ENCODE results near the gene ZNF648. TPM values are rescaled to one million over a fixed set of nuclear protein-coding genes. Genes with fewer than 3 reads are reported as not detected.

The ZNF648 gene
- total and polyA plus RNA-seq, 2 of the 4 experiments (the other 2 are of a cell fraction) = not detected

DNA sequence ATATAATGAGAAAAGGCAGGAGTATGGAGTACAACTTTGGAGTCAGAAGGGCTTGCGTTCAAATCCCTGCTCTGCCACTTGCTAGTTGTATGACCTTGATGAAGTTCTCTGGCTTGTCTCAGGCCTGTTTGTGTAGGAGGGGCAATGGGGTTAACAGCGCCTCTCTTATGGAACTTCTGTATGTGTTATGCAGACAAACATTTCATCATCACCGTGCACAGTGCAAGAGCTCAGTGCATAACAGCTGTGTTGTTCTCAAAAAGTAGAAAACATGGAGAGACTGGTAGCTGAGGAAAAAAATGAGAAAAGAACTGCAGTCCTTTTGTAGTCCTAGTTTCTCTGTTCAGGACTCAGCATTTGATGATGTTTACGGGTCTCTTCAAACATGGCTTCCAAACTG, 10.4 kb upstream of the ZNF648 start:
- Histone ChIP-seq H2BK15ac (ENCODE audit: low read depth, low read length) (no peak overlapping the region), H3K23ac (ENCODE audit: low read depth, low read length) (no peak overlapping the region), H3K36me3 (ENCODE audit: control insufficient read depth, insufficient read depth, low read length) (no peaks in the 10 kb centered on the region), H3K4me2 (ENCODE audit: low read depth, low read length) (no peak overlapping the region), H2AK9ac (replicated peaks; ENCODE audit: low read depth, low read length, poor library complexity) (no peak overlapping the region), H3K18ac (ENCODE audit: low read depth, low read length) (no peak overlapping the region), H3K27me3 (ENCODE audit: control insufficient read depth, insufficient read depth, low read length) (no peaks in the 10 kb centered on the region), H3K14ac (replicated peaks; ENCODE audit: low read depth, low read length) (no peak overlapping the region), H2BK120ac (ENCODE audit: low read depth, low read length) (no peak overlapping the region), H3K4ac (ENCODE audit: low read depth, low read length) (no peak overlapping the region), H3K79me1 (ENCODE audit: low read depth in 1 of 2, low read length in 2 of 2) (no peaks in the 10 kb centered on the region), H3K56ac (ENCODE audit: extremely low read depth, insufficient read depth, low read length) (no peak overlapping the region), H2BK20ac (ENCODE audit: low read depth, low read length) (no peak overlapping the region), H4K5ac (ENCODE audit: low read depth, low read length) (no peak overlapping the region), H2BK5ac (ENCODE audit: low read depth, low read length, poor library complexity, severe bottlenecking) (no peak overlapping the region), H2AK5ac (ENCODE audit: low read depth, low read length) (no peak overlapping the region), H3K9ac (ENCODE audit: low read depth, low read length) (no peak overlapping the region), H4K20me1 (ENCODE audit: insufficient read depth, low read length) (no peaks in the 10 kb centered on the region), H3K4me1 (ENCODE audit: control insufficient read depth, insufficient read depth, low read length) (no peaks in the 10 kb centered on the region), H3K4me3 (ENCODE audit: insufficient read depth, low read depth, low read length) (no peak overlapping the region), H4K91ac (ENCODE audit: insufficient read depth, low read depth, low read length) (no peak overlapping the region), H3K27ac (ENCODE audit: insufficient read depth, low read length) (no peak overlapping the region), H3K9me3 (ENCODE audit: control insufficient read depth, insufficient read depth, low read length) (no peaks in the 10 kb centered on the region), H3K9me1 (ENCODE audit: insufficient read depth, low read length) (no peaks in the 10 kb centered on the region), H4K8ac (ENCODE audit: low read depth in 2 of 2, low read length in 2 of 2) (no peak overlapping the region), H2AFZ (replicated peaks; ENCODE audit: low read length, poor library complexity) (no peak overlapping the region)
- no peak for DNase-seq
- BruUV-seq (replicated peaks) = no TSS peak
- intact Hi-C loops (cut with micrococcal nuclease) = no loop called here
- in situ Hi-C loops (cut with MboI; ENCODE audit: low sequenced_read_pairs) = loop anchor here (25.0 kb wide), 1 partner anchor 860 kb away; no protein-coding TSS in a partner anchor
- WGBS, 2 experiments (ENCODE audit: extremely low coverage in 2 of 2, insufficient read length in 1 of 2) = no CpG with 5 or more reads among the region's 4 CpGs
- TF ChIP-seq, protein P1, sequence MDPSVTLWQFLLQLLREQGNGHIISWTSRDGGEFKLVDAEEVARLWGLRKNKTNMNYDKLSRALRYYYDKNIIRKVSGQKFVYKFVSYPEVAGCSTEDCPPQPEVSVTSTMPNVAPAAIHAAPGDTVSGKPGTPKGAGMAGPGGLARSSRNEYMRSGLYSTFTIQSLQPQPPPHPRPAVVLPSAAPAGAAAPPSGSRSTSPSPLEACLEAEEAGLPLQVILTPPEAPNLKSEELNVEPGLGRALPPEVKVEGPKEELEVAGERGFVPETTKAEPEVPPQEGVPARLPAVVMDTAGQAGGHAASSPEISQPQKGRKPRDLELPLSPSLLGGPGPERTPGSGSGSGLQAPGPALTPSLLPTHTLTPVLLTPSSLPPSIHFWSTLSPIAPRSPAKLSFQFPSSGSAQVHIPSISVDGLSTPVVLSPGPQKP (IDR thresholded peaks at IDR 0.05; ENCODE audit: borderline replicate concordance, low read depth, low read length) = no peak
- no peak for TF ChIP-seq MAFK (IDR thresholded peaks at IDR 0.05; ENCODE audit: low read depth, low read length)
- TF ChIP-seq CEBPB (IDR thresholded peaks at IDR 0.05; ENCODE audit: low read depth, low read length) = no peak
- TF ChIP-seq FOS (IDR thresholded peaks at IDR 0.05; ENCODE audit: low read depth, low read length) = no peak
- no peak for TF ChIP-seq MAZ (IDR thresholded peaks at IDR 0.05; ENCODE audit: borderline replicate concordance, low read depth, low read length)
- TF ChIP-seq, protein P2, sequence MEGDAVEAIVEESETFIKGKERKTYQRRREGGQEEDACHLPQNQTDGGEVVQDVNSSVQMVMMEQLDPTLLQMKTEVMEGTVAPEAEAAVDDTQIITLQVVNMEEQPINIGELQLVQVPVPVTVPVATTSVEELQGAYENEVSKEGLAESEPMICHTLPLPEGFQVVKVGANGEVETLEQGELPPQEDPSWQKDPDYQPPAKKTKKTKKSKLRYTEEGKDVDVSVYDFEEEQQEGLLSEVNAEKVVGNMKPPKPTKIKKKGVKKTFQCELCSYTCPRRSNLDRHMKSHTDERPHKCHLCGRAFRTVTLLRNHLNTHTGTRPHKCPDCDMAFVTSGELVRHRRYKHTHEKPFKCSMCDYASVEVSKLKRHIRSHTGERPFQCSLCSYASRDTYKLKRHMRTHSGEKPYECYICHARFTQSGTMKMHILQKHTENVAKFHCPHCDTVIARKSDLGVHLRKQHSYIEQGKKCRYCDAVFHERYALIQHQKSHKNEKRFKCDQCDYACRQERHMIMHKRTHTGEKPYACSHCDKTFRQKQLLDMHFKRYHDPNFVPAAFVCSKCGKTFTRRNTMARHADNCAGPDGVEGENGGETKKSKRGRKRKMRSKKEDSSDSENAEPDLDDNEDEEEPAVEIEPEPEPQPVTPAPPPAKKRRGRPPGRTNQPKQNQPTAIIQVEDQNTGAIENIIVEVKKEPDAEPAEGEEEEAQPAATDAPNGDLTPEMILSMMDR (conservative IDR thresholded peaks at IDR 0.05; ENCODE audit: low read depth, low read length) = no peak
- TF ChIP-seq BHLHE40 (IDR thresholded peaks at IDR 0.05; ENCODE audit: low read depth, low read length) = no peak
- no peak for TF ChIP-seq RAD21 (IDR thresholded peaks at IDR 0.05; ENCODE audit: low read length)
- TF ChIP-seq POLR2A (IDR thresholded peaks at IDR 0.05; ENCODE audit: low read depth, low read length) = no peak
- no peak for TF ChIP-seq NFE2L2 (IDR thresholded peaks at IDR 0.05; ENCODE audit: low read depth, low read length)
- ChIA-PET CTCF (no interaction called here), POLR2A (ENCODE audit: unreplicated experiment) (no interaction called here)
- dilution Hi-C loops (cut with HindIII; ENCODE audit: low sequenced_read_pairs, unreplicated experiment) = no loop called here
- ATAC-seq (ENCODE audit: low read depth) = no peak
